ENCODE data around the gene HNRNPL.
"Not testable (repeated sequence)": the region's sequence is repeated elsewhere in the genome, so short reads cannot be mapped to it uniquely, and the experiment has no call there.

HNRNPL gene

GRCh38 chr19:38856813-38857212 lies 7.0 kb upstream of the HNRNPL start:
- no peak for DNase-seq

GRCh38 chr19:38855751-38856150 lies 6.0 kb upstream of the HNRNPL start:
- not testable (repeated sequence) for DNase-seq

More at GRCh38 chr19:38856813-38857212, 7.0 kb upstream of the HNRNPL start:
- TF ChIP-seq GATA1 (IDR thresholded peaks at IDR 0.05; ENCODE audit: low read depth, low read length), result no peak
- no peak for TF ChIP-seq POLR2A (IDR thresholded peaks at IDR 0.05; ENCODE audit: low read length)

GRCh38 chr19:38854961-38855360 lies 5.2 kb upstream of the HNRNPL start:
- DNase-seq, result peak; percentile 32 to 67

- TF ChIP-seq GATA1 (IDR thresholded peaks at IDR 0.05; ENCODE audit: low read depth, low read length) (no peak), POLR2A (IDR thresholded peaks at IDR 0.05; ENCODE audit: low read length) (no peak)
- DNase-seq, result no peak
Observed at GRCh38 chr19:38853214-38853613, 3.4 kb upstream of the HNRNPL start.

- TF ChIP-seq GATA1 (IDR thresholded peaks at IDR 0.05; ENCODE audit: low read depth, low read length) (no peak), POLR2A (IDR thresholded peaks at IDR 0.05; ENCODE audit: low read length) (peak; percentile 56)
- DNase-seq, result peak; percentile 72 to 79
Observed at GRCh38 chr19:38852231-38853044, 2.7 kb upstream of the HNRNPL start.

- DNase-seq, result peak; percentile 94 to 96
- peak; percentile 69 for TF ChIP-seq POLR2A (IDR thresholded peaks at IDR 0.05; ENCODE audit: low read length)
- no peak for TF ChIP-seq GATA1 (IDR thresholded peaks at IDR 0.05; ENCODE audit: low read depth, low read length)
Observed at GRCh38 chr19:38851622-38852230, 1.9 kb upstream of the HNRNPL start.

GRCh38 chr19:38850976-38851621 lies 1.3 kb upstream of the HNRNPL start:
- DNase-seq, result peak; percentile 74 to 80
- TF ChIP-seq GATA1 (IDR thresholded peaks at IDR 0.05; ENCODE audit: low read depth, low read length) (no peak), POLR2A (IDR thresholded peaks at IDR 0.05; ENCODE audit: low read length) (no peak)

GRCh38 chr19:38850436-38850975 lies 720 bp upstream of the HNRNPL start:
- DNase-seq, result peak in 1 of 2 experiments; percentile 100
- TF ChIP-seq GATA1 (IDR thresholded peaks at IDR 0.05; ENCODE audit: low read depth, low read length) (peak; percentile 47), POLR2A (IDR thresholded peaks at IDR 0.05; ENCODE audit: low read length) (peak; percentile 55)

- TF ChIP-seq GATA1 (IDR thresholded peaks at IDR 0.05; ENCODE audit: low read depth, low read length) (no peak), POLR2A (IDR thresholded peaks at IDR 0.05; ENCODE audit: low read length) (no peak)
- peak; percentile 98 to 99 for DNase-seq
Observed at GRCh38 chr19:38849147-38849859, 483 bp downstream of the HNRNPL start.

- DNase-seq, result no peak
- TF ChIP-seq POLR2A (IDR thresholded peaks at IDR 0.05; ENCODE audit: low read length) (no peak), GATA1 (IDR thresholded peaks at IDR 0.05; ENCODE audit: low read depth, low read length) (no peak)
Observed at GRCh38 chr19:38848299-38849146, 1.3 kb downstream of the HNRNPL start.

- DNase-seq, result no peak
- TF ChIP-seq POLR2A (IDR thresholded peaks at IDR 0.05; ENCODE audit: low read length) (no peak), GATA1 (IDR thresholded peaks at IDR 0.05; ENCODE audit: low read depth, low read length) (no peak)
Observed at GRCh38 chr19:38846097-38846496, 3.7 kb downstream of the HNRNPL start.

- DNase-seq, result no peak
- TF ChIP-seq GATA1 (IDR thresholded peaks at IDR 0.05; ENCODE audit: low read depth, low read length), result no peak
- no peak for TF ChIP-seq POLR2A (IDR thresholded peaks at IDR 0.05; ENCODE audit: low read length)
Observed at GRCh38 chr19:38845374-38846024, 4.3 kb downstream of the HNRNPL start.
